ENCODE measurements around the gene SLC25A28. TPM values are rescaled to one million over a fixed set of nuclear protein-coding genes. Genes with fewer than 3 reads are reported as not detected.
"Not testable (repeated sequence)": the region's sequence is repeated elsewhere in the genome, so short reads cannot be mapped to it uniquely, and the experiment has no call there.

The SLC25A28 gene
- total RNA-seq, 1 donor: 43.1 TPM

DNA sequence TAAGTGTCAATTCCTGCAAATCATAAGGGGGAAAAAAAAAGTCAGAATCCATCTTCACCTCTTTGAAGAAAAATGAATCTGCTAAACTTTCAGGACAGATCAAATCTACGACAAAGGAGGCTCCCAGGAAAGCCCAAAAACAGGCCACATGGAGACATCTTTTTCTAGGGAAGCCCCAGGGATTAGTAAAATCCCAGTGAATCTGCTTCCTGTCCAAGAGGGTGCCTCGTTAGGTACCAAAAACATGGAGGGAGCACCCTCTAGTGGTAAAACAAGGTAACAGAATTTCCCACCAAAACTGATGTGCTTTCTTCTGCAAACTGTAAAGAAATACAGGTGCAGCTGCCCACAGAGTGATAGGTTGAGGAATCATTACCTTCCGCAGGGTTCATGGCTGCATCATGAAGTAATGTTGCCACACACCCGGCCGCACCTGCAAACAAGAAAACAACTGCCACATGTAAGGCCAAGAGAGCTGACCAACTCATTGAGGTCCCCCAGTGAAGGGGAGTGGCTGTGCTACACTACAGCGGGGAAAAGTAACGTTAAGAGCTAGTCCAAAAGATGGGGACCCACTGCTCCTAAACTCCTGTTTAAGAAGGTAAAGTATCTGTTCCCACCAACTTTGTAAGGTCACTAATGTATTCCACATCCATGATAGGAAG lies 7.9 kb downstream of the SLC25A28 start:
- Histone ChIP-seq H3K4me1 (ENCODE audit: insufficient read depth, low read length) (peaks cover 18% of the 10 kb centered on the region), H3K27me3 (ENCODE audit: insufficient read depth, low read length) (no peaks in the 10 kb centered on the region), H3K9me3 (ENCODE audit: low read depth, low read length) (no peaks in the 10 kb centered on the region), H3K4me3 (ENCODE audit: low read length) (no peak overlapping the region)

DNA sequence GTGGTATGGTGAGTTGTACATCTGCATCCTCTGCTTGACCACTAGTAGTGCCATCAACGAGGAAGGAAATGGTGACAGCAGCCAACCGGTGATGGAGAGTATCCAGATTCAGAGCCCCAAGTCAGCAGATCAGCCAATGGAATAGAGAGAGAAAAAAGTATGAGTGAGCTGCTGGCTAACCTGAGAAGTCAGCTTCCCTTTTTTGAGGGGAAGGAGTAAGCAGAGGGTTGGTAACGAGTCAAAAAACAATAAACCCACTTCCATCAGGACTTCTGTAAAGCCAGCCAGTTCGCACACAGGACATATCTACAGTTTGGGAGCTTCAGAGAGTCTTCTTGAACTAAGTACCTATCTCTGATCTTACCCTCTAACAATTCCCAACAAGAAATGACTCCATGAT lies 8.9 kb downstream of the SLC25A28 start:
- Histone ChIP-seq H3K9me3 (ENCODE audit: low read depth, low read length) (no peaks in the 10 kb centered on the region), H3K4me3 (ENCODE audit: low read length) (no peak overlapping the region), H3K4me1 (ENCODE audit: insufficient read depth, low read length) (peaks cover 11% of the 10 kb centered on the region), H3K27me3 (ENCODE audit: insufficient read depth, low read length) (no peaks in the 10 kb centered on the region)

DNA sequence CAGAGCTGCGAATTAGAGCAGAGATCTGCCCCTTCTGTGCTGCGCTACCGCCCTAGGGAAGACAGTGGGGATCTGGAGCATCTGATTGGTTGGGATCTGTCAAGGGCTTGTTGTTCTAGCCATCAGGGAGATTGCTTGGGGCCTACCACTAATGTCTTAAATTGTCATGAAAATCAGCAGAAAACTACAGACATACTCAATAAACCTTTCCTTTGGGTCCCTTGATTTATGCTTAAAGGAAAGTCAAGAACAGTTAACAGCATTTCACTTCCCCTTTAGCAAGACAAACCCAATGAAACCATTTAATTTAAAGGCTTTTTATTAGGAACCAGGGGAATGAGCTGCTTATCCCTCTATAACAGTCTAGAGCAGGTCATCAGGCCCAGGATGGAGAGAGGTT lies 10.0 kb downstream of the SLC25A28 start:
- Histone ChIP-seq H3K27me3 (ENCODE audit: insufficient read depth, low read length) (no peaks in the 10 kb centered on the region), H3K4me1 (ENCODE audit: insufficient read depth, low read length) (peaks cover 8% of the 10 kb centered on the region), H3K4me3 (ENCODE audit: low read length) (no peak overlapping the region), H3K9me3 (ENCODE audit: low read depth, low read length) (no peaks in the 10 kb centered on the region)

DNA sequence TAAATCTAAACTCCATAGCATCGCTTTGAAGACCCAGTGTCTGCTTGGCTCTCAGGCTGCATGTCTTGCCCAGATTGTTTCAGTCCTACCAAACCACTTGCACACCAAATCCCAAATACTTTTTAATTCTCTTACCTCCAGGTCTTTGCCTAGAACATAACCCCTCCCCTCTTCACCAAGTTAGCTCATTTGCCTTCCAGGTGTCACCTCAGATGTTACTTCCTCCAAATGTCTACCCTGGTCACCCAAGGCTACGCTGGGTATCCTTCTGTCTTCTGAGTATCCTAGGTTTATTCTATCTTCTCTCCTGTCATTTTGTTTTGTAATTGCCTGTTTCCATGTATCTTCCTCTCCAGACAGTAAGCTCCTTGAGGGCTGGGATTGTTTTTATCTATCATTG lies 11.1 kb downstream of the SLC25A28 start:
- Histone ChIP-seq H3K4me1 (ENCODE audit: insufficient read depth, low read length) (peaks cover 8% of the 10 kb centered on the region), H3K4me3 (ENCODE audit: low read length) (no peak overlapping the region), H3K27me3 (ENCODE audit: insufficient read depth, low read length) (no peaks in the 10 kb centered on the region), H3K9me3 (ENCODE audit: low read depth, low read length) (no peaks in the 10 kb centered on the region)

DNA sequence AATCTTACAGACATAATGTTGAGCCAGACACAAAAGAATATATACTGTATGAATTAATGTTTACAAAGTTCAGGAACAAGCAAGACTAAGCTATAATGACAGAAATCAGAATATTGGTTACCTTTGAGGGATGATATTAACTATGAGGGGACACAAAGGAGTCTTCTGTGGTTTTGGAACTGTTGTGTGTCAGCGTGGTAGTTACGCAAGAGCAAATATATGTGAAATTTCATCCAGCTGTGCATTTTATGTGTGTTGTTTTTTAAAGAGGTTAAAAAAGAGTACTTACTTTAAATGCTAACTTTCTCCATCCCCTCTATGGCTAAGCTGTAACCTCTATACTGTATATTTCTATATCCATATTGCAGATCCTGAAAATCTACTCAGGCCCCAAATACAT lies 14.9 kb downstream of the SLC25A28 start:
- no peaks in the 10 kb centered on the region for H3K27me3 ChIP-seq (ENCODE audit: insufficient read depth, low read length)
- peaks cover under 1% of the 10 kb centered on the region for H3K4me1 ChIP-seq (ENCODE audit: insufficient read depth, low read length)
- no peaks in the 10 kb centered on the region for H3K9me3 ChIP-seq (ENCODE audit: low read depth, low read length)
- H3K4me3 ChIP-seq (ENCODE audit: low read length): no peak overlapping the region

DNA sequence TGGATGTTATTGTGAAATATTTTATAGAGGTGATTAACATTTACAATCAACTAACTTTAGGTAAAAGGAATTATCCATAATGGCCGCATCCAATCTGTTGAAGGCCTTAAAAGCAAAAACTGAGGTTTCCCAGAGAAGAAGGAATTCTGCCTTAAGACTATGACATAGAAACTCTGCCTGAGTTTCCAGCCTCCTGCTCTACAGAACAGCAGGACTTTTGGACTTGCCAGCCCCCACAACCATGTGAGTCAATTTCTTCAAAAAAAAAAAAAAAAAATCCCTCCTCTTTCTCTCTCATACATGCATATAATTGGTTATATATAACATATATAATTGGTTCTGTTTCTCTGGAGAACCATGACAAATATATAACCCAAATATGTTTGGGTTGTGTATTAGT lies 15.4 kb downstream of the SLC25A28 start:
- H3K9me3 ChIP-seq (ENCODE audit: low read depth, low read length): no peaks in the 10 kb centered on the region
- no peak overlapping the region for H3K4me3 ChIP-seq (ENCODE audit: low read length)
- peaks cover 6% of the 10 kb centered on the region for H3K4me1 ChIP-seq (ENCODE audit: insufficient read depth, low read length)
- no peaks in the 10 kb centered on the region for H3K27me3 ChIP-seq (ENCODE audit: insufficient read depth, low read length)

DNA sequence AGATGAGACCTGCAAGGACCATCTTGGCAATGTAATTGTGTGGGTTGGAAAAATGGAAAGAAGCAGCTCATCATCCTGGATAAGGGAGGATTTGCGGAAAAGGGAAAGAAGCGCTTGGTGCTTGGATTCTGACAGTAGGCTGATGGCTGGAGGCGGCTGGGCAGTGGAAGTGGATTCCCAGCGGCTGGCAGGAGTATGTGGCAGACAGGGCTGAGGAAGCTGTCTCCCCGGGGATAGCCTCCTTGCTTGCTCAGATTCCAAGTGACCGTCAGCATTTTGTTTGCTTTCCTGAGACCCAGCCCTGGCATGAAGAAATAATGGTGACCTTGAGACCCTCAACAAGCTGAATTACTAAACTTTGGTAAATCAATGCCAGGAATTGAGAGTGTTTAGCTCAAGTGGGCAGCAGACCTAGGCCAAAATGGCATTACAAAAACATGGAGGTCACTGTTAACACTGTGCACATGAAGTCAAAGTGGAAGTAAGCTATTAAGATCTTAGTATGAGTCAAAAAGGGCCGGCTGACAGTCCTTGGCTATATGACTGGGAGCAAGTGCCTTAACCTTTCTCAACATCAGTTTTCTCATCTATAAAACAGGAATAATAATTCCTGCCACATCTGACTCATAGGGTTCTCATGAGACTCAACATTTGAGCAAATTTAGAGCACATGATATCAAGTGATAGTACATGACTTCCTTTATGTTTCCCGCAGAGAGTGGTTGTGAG lies 21.3 kb downstream of the SLC25A28 start:
- Histone ChIP-seq H3K27me3 (ENCODE audit: insufficient read depth, low read length) (no peaks in the 10 kb centered on the region), H3K9me3 (ENCODE audit: low read depth, low read length) (no peaks in the 10 kb centered on the region)

DNA sequence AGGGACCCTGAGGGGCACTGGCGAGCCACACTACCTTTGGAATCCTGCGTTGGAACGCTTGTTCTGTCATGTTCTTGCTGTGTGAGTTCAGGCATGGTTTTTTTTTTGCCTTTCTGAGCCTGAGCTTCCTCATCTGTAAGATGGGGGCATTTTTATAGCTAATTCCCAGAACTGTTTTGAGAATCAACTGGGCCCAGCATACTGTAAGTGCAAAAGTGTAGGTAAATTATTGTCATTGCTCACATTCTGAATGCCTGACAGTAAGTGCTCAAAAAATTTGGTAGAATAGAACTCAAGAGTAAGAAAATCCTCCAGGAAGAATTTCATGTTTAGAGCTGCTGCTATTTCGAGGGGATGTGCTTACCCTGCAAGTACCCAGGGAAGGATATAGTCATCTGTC lies 22.2 kb downstream of the SLC25A28 start:
- H3K9me3 ChIP-seq (ENCODE audit: low read depth, low read length): no peaks in the 10 kb centered on the region
- H3K27me3 ChIP-seq (ENCODE audit: insufficient read depth, low read length): no peaks in the 10 kb centered on the region

More for the DNA sequence above, 21.3 kb downstream of the SLC25A28 start:
- Histone ChIP-seq H3K4me3 (ENCODE audit: low read length) (no peak overlapping the region), H3K4me1 (ENCODE audit: insufficient read depth, low read length) (peaks cover 11% of the 10 kb centered on the region)

DNA sequence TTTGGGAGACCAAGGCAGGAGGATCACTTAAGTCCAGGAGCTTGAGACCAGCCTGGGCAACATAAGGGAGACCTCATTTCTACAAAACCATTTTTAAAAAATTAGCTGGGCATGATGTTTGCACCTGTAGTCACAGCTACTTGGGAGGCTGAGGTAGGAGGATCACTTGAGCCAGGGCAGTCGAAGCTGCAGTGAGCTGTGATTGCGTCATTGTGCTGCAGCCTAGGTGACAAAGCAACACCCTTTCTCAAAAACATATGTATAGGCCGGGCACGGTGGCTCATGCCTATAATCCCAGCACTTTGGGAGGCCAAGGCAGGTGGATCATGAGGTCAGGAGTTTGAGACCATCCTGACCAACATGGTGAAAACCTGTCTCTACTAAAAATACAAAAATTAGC lies 23.5 kb downstream of the SLC25A28 start:
- not testable (repeated sequence) for H3K4me3 ChIP-seq (ENCODE audit: low read length); H3K27me3 ChIP-seq (ENCODE audit: insufficient read depth, low read length); H3K9me3 ChIP-seq (ENCODE audit: low read depth, low read length)
- H3K4me1 ChIP-seq (ENCODE audit: insufficient read depth, low read length): peaks cover 11% of the 10 kb centered on the region

More for the DNA sequence above, 22.2 kb downstream of the SLC25A28 start:
- Histone ChIP-seq H3K4me1 (ENCODE audit: insufficient read depth, low read length) (peaks cover 11% of the 10 kb centered on the region), H3K4me3 (ENCODE audit: low read length) (no peak overlapping the region)

DNA sequence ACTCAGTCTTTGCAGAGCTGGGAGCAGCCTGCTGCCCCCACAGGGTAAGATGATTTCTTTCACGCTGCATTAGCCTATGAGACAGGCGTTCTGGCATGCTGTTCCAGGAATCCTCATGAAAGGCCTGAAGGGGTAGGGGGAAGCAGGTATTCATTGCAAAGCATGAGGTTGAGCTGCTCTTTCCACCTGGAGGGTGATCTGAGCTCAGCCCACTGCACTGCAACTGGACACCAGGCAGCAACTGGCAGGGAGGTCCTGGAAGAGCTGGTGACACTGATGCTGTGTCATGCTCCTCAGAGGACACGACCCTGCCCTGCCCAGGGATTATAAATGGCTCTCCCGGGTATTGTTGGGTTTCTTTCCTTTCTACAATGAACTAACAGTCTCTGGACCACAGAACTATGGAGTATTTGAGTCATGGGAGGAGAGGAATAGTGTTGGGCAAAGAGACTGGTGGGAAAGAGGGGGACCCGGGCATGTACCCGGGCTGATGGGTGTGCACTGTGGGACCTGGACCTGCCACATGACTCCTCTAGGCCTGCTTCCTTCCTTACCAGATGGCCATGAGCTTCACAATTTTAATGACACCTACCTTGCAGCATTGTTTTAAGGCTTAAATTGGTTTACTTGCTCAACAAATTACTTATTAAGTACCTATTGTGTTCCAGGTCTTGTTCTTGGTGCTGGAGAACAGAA lies 24.3 kb downstream of the SLC25A28 start:
- Histone ChIP-seq H3K4me1 (ENCODE audit: insufficient read depth, low read length) (peaks cover 11% of the 10 kb centered on the region), H3K4me3 (ENCODE audit: low read length) (no peak overlapping the region), H3K27me3 (ENCODE audit: insufficient read depth, low read length) (no peaks in the 10 kb centered on the region), H3K9me3 (ENCODE audit: low read depth, low read length) (no peaks in the 10 kb centered on the region)

DNA sequence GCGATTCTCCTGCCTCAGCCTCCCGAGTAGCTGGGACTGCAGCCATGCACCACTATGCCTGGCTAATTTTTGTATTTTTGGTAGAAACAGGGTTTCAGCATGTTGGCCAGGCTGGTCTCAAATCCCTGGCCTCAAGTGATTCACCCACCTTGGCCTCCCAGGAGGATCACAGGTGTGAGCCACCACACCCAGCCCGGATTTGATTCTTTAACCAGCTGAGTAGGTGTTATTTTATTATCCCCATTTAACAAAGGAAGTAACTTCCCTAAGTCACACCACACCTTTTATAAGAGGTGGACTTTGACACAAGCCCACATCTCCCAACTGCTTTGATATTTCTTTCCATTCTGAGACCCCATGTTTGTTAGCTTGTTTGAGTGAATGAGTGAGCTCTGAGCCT lies 25.0 kb downstream of the SLC25A28 start:
- Histone ChIP-seq H3K9me3 (ENCODE audit: low read depth, low read length) (no peaks in the 10 kb centered on the region), H3K4me1 (ENCODE audit: insufficient read depth, low read length) (peaks cover 9% of the 10 kb centered on the region), H3K4me3 (ENCODE audit: low read length) (no peak overlapping the region), H3K27me3 (ENCODE audit: insufficient read depth, low read length) (no peaks in the 10 kb centered on the region)

DNA sequence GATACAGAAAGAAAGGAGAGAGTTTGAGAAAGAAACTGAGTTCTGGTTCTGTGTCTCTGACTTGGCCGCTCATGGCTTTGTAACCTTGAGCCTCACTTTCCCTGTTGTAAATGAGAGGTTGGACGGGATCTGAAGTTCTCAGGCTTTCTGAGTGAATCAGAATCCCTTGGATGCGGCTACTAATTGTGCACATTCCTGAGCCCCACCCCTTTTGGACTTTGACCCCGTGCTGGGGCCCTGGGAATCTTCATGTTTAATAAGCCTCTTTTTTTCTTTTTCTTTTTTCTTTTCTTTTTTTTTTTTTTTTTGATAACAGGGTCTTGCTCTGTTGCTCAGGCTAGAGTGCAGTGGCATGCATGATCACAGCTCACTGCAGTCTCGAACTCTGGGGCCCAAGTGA lies 26.9 kb downstream of the SLC25A28 start:
- Histone ChIP-seq H3K27me3 (ENCODE audit: insufficient read depth, low read length) (no peaks in the 10 kb centered on the region), H3K9me3 (ENCODE audit: low read depth, low read length) (no peaks in the 10 kb centered on the region), H3K4me3 (ENCODE audit: low read length) (no peak overlapping the region), H3K4me1 (ENCODE audit: insufficient read depth, low read length) (no peaks in the 10 kb centered on the region)

DNA sequence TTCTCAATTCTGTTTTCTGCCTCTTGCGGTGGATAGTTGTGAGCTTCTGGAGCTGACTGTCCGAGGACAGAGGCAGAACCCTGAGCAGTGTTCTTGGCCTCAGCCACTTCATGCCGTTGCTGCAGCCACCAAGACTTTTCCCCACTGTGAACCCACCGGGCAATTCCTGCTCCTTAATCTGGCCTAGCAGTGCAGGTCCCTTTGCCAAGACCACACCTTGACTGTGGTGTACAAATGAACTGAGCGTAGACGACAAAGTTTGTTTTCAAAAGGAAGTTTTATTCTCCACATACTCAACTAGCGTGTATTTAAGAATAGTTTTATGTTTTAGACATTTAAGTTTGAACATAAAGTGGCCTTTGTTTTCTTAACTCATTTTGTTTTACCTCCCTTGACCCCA lies 29.4 kb downstream of the SLC25A28 start:
- Histone ChIP-seq H3K27me3 (ENCODE audit: insufficient read depth, low read length) (no peaks in the 10 kb centered on the region), H3K4me1 (ENCODE audit: insufficient read depth, low read length) (no peaks in the 10 kb centered on the region), H3K4me3 (ENCODE audit: low read length) (no peak overlapping the region), H3K9me3 (ENCODE audit: low read depth, low read length) (no peaks in the 10 kb centered on the region)

DNA sequence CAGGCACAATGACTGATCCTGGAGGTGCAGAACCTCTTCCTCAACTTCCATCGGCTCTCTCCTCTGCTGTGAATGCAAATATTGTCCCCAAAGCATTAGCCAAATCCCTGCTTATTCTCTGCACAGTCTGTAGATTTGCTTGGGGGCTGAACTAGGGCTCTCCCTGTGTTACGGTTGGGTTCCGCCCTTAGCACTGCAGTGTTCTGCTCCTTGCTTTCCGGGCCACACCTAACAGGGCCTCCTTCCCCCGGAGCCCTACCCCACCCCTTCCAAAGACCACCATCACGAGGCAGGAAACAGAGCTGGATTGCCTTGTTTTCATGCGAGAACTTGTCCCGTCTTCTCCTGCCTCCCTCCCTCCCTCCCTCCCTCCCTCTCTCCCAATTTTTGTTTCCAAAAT lies 36.6 kb downstream of the SLC25A28 start:
- H3K4me3 ChIP-seq (ENCODE audit: low read length): no peak overlapping the region

DNA sequence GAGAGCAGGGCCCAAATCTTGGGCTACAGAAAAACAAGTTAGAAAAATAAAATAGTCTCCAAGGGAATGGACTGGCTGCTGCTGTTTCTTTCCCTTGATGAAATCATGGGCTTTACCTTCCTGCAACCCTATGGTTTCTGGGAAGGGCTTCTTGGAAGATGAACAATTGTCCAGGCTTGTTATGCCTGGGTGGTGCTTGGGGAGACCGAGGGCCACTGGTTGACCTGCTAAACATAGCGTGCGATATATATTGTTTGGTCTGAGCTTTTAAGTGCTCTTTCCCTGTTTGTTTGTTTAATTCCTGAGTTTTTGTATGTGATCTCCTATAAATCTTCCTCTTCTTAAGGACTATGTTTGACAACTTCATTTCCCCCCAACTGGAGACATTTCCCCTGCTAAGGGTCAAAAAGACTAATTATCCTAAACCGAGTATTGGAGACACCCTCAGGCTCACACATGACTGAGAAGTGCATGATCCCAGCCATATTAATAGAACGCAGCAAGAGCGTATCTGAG lies 37.9 kb downstream of the SLC25A28 start:
- H3K4me3 ChIP-seq (ENCODE audit: low read length): no peak overlapping the region
- no peaks in the 10 kb centered on the region for H3K27me3 ChIP-seq (ENCODE audit: insufficient read depth, low read length)
- no peaks in the 10 kb centered on the region for H3K9me3 ChIP-seq (ENCODE audit: low read depth, low read length)
- H3K4me1 ChIP-seq (ENCODE audit: insufficient read depth, low read length): no peaks in the 10 kb centered on the region

More for the DNA sequence above, 36.6 kb downstream of the SLC25A28 start:
- H3K4me1 ChIP-seq (ENCODE audit: insufficient read depth, low read length): no peaks in the 10 kb centered on the region
- H3K27me3 ChIP-seq (ENCODE audit: insufficient read depth, low read length): no peaks in the 10 kb centered on the region
- no peaks in the 10 kb centered on the region for H3K9me3 ChIP-seq (ENCODE audit: low read depth, low read length)

All from mononuclear cell (primary cell).